ENCODE data around the gene ESYT3. TPM values are rescaled to one million over a fixed set of nuclear protein-coding genes. Genes with fewer than 3 reads are reported as not detected.

Gene ESYT3
- total RNA-seq, 2 donors from 2014 or later = 0.37 to 0.43 TPM

DNA sequence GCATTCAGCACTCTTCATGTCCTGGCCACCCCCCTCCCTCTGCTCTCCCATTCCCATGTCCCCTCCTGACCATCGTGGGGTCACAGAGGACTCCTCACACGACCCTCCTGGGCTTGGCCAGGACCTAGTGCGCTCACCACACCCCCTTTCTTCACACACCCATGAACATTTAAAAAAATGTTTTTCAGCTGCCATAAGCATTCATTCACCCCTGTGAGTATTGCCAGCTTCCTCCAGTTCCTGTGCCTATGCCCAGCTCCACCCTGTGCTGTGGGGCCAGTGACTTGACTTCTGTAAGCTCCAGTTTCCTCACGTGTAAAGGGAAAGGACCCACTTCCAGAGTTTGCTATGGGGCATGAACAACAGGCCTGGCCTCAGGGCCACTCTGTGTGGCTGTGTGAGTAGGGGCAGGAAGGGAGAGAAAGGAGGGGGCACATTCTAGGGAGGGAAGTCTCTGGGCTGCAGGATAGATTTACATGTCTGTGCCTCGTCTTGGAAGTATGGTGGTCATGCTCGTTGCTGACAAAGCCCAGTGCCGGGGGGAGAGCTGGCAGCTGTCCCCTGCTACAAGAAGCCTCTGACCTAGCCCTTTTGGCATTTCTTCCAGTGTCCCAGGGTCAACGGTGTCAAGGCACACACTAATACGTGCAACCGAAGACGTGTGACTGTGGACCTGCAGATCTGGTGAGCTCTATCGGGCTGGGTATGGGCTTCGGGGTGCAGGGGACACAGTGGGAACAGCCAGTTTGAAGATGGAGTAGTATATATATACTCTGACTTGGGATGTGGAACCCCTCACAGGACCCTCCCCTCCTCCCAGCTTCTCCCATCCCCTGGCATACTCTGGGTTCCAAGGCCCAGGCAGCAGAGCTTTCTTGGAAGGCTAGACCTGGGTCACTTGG, 22.8 kb downstream of the ESYT3 start:
- intact Hi-C loops (cut with DNase I) = no loop called here
- peak; percentile 34 for DNase-seq (ENCODE audit: low spot score)

DNA sequence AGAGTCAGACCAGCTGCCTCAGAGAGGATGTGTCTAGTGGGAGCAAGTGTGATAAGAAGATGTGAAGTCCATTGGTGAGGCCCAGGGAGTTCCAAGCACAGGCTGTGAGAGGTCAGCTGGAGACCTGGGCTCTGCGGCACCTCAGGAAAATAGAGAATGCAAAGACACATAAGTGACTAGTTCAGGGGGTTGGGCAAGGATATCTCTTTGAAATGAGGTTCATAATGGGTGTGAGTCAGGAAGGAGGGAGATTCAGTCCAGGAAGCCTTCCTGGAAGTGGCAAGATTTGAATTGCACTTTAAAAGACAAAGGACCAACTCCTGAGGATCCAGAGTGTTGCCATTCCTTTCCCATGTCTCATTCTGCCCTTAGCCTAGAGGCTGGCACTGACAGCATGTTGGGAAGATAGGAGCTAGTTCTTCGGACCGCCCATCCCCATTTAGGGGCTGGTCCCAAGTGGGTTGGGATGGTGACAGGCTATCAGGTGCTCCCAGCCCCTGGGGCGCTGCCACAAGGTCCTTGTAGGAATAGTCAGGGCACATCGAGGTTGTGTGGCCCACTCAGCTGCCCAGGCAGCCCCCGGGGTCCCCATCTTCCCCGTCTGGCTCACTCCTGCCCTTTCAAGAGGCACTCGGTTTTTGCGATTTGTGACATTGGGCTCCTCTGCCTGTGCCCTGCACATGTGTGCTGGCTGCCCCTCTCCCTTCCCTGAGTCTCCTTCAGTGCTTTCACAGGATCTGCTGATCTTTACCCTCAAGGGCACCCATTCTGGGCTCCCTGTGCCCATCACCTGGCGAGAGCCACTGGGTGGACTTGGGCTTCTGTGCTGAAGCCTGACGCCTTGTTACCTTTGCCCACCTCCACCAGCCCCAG, 23.7 kb downstream of the ESYT3 start:
- intact Hi-C loops (cut with DNase I) = no loop called here
- DNase-seq (ENCODE audit: low spot score) = peak; percentile 58

DNA sequence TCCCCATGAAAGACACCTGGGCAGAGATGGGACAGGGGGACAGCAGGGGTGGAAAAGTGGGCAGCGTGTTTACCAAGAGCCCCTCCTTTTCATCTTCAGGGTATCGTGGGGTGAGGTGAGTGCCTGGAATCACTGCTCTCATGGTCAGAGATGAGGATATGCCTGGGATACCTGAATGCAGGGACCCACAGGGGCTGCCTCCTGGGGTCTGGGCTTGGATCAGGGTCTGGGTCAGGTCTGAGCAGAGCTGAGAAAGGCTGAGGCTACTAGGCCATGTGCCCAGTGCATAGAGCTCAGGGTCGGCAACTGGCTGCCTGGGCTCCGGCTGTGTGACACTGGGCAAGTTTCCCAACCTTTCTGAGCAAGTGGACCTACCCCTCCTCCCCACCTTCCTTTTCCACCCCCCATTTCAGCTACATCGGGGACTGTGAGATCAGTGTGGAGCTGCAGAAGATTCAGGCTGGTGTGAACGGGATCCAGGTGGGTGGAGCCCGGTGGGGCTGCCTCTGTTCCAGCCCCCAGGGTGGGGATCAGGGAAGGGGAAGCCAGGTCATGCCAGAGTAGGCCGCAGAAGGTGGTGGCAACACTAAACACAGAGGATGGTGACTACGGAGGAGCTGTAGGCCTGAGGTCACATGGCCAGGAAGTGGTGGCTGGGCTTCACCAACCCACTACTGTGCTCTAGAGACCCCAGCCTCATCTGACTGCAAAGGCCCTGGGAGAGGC, 24.5 kb downstream of the ESYT3 start:
- intact Hi-C loops (cut with DNase I) = no loop called here

DNA sequence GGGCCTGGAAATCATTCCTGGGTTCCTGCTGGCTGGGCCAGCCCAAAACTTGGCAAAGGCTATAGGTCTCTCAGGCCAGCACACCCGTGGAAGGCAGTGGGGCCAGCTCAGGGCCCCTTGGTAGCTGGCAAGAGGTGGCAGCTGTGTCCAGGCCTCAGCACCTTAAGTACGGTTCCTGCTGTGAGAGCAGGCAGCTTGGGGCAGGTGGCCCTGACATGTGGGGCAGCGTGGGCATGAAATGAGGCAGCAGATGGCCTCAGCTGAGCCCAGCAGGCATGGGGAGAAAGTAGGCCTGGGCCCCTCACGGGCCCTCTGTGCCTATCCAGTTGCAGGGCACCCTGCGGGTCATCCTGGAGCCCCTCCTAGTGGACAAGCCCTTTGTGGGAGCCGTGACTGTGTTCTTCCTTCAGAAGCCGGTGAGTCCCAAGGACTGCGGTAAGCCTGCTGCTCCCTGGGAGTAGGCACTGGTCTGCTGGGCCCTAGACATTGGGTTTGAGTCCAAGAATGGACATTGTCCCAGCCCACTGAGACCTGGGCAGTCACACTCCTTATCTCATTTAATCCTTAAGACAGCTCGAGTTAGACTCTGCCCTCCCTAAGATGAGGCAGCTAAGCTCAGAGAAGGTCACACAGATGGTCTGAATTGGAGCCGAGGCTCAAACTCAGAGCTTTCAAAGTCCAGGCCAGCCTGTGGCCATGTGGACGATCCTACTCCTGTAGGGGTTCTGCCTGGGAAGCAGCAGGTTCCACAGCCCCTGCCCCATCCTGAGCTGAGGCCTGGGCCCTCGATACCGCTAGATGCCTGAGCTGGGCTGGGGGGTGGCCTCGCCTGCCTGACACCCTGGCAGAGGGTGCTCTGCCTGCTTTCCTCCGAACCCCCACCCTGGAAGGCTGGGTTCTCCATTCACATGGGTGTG, 25.5 kb downstream of the ESYT3 start:
- peak; percentile 78 for DNase-seq (ENCODE audit: low spot score)
- intact Hi-C loops (cut with DNase I) = no loop called here

More for the DNA sequence above, 24.5 kb downstream of the ESYT3 start:
- peak; percentile 40 for DNase-seq (ENCODE audit: low spot score)

DNA sequence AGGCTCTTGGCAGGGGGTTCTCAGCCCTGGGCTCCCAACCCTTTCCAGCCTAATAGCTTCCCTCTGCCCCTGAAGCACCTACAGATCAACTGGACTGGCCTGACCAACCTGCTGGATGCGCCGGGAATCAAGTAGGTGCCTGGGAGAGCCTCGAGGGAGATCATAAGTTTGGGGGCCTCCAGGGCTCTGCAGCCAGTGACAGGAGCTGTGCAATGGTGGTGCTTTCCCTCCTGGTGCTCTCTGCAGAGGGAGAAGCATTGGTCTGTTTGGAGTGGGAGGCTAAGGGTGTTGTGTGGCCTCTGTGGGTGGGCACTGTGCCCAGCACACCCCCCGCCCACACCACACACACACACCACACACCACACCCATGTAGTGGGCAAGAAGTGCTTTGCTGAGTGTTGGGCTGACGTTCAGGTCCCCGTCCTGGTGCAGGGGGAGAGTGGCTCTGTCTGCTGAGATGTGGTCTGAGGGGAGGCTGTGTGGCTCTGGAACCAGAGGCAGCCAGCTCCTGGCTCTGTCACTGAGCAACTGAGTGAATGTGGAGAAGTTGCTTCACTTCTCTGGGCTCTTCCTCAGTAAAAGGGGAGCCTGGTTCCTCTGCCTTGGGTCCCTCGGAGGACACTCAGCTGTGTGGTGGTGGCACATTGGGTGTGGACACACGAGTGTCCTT, 26.3 kb downstream of the ESYT3 start:
- intact Hi-C loops (cut with DNase I) = no loop called here
- peak; percentile 66 for DNase-seq (ENCODE audit: low spot score)

DNA sequence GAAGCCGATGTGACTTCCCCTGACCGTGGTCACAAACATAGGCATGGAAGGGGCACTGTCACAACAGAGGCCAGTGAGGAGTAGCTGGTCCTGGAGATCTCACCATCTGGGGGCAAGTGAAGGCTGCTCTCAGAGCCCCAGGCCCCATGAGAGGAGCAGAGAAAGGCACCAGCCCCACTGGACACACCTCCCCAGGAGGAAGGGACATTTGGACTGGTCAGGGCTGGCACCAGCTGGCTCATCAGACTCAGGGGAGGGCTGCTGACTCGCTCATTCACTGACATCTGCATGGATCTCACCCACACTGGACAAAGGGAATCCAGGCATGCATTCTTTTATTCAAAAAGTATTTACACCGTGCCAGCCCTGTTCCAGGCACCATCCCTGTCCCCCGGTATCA, 26.8 kb downstream of the ESYT3 start:
- DNase-seq (ENCODE audit: low spot score) = peak; percentile 71
- intact Hi-C loops (cut with DNase I) = no loop called here

DNA sequence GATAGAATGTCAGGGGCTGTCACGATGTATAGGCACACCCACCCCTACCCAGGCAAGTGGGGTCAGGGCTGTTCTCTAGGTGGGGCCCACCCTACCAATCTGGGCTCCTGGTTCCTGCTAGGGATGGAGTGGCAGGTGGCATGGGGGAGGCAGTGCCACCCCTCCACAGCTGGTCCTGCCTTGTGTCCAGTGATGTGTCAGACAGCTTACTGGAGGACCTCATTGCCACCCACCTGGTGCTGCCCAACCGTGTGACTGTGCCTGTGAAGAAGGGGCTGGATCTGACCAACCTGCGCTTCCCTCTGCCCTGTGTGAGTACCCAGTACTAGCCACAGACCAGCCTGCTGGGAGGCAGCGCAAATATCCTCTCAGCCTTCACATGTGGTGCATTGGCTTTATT, 27.5 kb downstream of the ESYT3 start:
- DNase-seq (ENCODE audit: low spot score) = peak; percentile 36
- intact Hi-C loops (cut with DNase I) = no loop called here

DNA sequence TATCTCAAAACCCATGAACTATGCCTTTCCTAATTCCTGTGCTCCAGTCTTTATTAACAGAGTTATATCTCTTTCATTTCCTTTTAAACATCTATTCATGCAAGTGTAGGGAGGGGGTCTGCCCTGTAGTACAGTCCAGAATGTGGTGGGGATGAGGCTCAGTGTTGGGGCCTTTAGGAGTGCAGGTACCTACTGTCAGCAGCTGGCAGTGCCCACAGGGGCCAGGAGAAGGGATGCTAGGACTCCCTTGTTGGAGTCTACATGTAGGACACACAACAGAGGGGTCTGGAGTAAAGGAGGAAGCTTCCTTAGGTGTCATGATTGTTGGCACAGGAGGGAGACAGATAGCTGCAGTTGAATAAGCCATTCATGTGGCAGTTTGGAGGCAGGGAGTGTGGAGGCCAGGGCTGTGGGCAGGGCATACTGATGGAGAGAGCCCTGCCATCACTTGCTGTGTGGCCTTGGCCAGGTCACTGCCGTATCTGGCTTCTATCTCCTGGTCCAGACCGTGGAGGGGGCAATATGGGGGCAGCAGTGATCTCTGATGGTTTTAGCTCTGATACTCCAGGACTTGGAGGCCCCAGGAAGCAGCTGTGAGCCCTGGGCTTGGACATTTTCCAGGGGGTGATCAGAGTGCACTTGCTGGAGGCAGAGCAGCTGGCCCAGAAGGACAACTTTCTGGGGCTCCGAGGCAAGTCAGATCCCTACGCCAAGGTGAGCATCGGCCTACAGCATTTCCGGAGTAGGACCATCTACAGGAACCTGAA, 29.5 kb downstream of the ESYT3 start:
- intact Hi-C loops (cut with DNase I) = no loop called here
- DNase-seq (ENCODE audit: low spot score) = peak; percentile 45

DNA sequence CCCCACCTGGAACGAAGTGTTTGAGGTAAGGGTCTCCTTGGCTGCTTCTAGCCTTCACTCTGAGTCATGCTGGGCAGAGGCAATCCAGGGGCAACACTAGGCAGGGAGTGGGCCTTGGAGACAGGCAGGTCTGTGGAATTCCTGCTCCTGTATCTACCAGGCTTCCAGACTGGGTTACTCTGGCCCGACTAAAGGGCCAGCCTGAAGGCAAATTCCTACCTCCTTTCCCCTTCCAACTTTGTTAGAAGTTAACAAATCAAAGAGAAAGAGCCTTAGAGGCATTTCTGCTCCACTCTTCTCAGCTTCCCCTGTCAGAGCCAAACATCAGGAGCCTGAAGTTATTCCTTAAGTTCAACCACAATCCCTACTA, 30.1 kb downstream of the ESYT3 start:
- no peak for DNase-seq (ENCODE audit: low spot score)
- intact Hi-C loops (cut with DNase I) = no loop called here

DNA sequence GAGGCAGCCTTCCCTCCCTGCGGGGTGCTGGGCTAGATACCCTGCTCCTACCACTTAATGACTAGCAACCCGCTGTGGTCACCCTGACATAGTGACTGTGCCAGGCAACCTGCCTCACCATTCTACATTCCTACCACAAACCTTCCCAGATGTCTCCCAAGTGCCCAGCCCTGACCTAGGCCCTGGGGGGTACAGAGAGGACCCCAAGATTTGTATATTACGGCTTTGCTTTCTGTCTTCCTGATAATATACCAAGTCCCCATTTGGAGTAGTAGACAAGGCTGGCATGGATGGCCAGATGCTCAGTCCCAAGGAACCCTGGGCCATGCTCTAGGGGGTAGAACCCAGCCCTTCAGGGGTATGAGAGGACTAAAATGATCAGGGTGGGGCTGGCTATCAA, 31.0 kb downstream of the ESYT3 start:
- intact Hi-C loops (cut with DNase I) = loop anchor here in 1 of 2 donors (5.0 kb wide), 1 partner anchor 1157 kb away; no protein-coding TSS in a partner anchor
- DNase-seq (ENCODE audit: low spot score) = no peak

DNA sequence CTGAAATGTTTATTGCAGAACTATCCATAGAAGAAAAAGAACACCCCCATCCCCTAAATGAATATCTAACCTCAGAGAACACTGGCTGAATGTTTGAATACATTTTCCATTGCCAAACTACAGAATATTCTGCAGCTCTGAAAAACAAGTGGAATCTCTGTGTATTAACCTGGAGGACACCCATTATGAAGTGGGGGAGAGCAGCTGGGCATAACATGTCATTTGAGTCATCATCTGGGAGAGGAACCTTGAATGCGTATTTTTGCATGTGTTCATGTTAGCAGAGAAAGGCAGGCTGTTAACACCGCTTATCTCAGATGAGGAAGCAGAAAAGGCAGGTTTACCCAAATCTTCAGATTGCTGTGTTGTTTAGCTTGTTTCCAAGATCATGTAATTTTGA, 31.5 kb downstream of the ESYT3 start:
- no peak for DNase-seq (ENCODE audit: low spot score)
- intact Hi-C loops (cut with DNase I) = loop anchor here in 1 of 2 donors (5.0 kb wide), 1 partner anchor 1156 kb away; no protein-coding TSS in a partner anchor

DNA sequence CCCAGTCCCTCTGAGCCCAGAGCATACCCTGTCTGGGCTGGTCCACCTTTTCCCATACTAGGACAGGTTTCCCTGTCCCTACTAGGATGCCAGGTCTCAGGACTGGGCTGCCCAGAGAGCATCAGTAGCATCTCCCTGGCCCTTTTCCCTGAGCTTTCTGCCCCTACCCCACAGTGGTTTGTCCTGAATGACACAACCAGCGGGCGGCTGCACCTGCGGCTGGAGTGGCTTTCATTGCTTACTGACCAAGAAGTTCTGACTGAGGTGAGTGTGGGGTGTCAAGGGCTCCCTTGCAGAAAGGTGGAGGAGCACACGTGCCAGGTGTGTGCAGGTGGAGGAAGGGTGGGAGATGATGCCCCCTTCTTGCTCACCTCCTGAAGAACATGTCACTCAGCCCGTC, 33.5 kb downstream of the ESYT3 start:
- DNase-seq (ENCODE audit: low spot score) = no peak
- intact Hi-C loops (cut with DNase I) = loop anchor here in 1 of 2 donors (5.0 kb wide), 1 partner anchor 1154 kb away; no protein-coding TSS in a partner anchor

DNA sequence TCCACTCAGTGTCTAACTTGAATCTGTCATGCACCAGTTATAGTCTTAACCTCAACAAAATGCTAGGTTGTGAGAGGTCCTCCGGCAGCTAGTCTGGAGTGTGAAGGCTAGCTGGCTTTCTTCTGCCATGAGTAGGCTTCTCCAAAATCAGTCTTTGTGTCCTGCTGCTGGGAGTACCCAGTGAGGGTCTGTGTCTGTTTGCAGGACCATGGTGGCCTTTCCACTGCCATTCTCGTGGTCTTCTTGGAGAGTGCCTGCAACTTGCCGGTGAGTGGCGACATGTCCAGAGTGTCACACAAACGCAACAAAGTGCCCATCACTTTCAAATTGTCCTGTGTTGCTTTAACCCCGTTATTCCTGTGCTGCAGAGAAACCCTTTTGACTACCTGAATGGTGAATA, 34.0 kb downstream of the ESYT3 start:
- intact Hi-C loops (cut with DNase I) = loop anchor here in 1 of 2 donors (5.0 kb wide), 1 partner anchor 1154 kb away; no protein-coding TSS in a partner anchor
- DNase-seq (ENCODE audit: low spot score) = peak; percentile 40

DNA sequence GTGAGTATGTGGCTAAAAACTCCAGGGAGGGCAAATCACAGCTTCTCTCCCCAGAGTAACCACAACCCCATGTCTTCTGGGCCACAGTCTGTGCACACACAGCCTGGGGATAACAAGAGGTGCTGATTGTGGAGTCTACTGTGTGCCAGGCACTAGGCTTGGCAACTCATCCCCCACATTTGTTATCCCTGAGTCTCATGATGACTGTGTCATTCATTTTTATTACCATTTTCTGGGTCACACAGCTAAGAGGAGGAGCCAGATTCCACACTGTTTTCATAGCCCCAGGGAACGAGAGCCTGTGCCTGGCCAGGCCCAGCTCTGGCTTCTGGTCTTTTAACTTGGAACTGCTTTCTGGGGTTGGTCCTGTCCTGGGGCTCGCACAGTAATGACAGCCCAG, 34.5 kb downstream of the ESYT3 start:
- no peak for DNase-seq (ENCODE audit: low spot score)
- intact Hi-C loops (cut with DNase I) = loop anchor here in 1 of 2 donors (5.0 kb wide), 1 partner anchor 1153 kb away; no protein-coding TSS in a partner anchor

DNA sequence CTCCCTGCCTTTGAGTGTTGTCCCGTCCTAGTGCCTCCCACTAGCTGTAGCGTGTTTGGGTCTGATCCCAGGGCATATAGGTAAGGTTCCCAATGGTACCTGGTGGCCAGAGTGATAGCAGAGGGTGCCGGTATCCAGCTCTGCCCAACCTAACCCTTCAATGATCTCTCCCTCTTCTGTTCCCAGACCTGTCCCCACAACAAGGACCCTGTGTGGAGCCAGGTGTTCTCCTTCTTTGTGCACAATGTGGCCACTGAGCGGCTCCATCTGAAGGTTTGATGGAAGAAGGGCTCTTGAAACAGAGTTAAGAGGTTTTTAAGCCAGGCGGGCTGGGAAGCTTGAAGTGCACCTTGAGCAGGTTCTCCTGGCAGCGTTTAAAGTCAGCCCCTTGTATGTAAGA, 35.5 kb downstream of the ESYT3 start:
- no peak for DNase-seq (ENCODE audit: low spot score)

DNA sequence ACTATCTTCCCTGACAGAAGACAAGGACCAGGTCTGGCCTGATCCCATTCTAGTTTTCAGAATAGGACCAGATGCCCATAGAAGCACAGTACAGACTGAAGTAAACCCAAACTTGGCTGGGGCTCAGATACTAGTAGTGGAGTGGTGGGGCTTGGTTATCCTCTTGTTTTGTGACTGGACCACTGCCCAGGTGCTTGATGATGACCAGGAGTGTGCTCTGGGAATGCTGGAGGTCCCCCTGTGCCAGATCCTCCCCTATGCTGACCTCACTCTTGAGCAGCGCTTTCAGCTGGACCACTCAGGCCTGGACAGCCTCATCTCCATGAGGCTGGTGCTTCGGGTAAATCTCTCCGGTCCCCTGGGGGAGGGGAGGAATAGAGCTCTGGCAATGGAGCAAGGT, 36.3 kb downstream of the ESYT3 start:
- no peak for DNase-seq (ENCODE audit: low spot score)
- intact Hi-C loops (cut with DNase I) = no loop called here

More for the DNA sequence above, 35.5 kb downstream of the ESYT3 start:
- intact Hi-C loops (cut with DNase I) = loop anchor here in 1 of 2 donors (5.0 kb wide), 1 partner anchor 1152 kb away; no protein-coding TSS in a partner anchor

DNA sequence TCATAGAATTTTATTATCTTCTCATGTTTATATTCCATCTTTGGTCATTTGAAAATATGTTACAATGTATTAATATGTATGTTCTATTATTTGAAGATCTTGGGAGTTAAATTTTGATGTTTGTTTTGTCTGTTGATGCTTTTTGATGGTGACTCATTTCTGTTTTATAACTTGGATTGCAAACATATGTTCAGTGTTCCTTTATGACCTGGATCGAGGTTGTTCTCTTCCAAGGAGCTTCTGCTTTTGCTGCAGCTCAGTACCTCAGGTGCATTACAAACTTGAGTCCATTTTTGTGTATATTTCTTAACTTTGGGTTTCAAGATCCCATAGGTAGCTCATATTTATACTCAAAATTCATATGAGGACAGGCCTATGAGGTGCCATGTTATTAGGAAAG, 37.1 kb downstream of the ESYT3 start:
- DNase-seq (ENCODE audit: low spot score) = no peak
- intact Hi-C loops (cut with DNase I) = no loop called here
